ENCODE data around the gene ZC3H12A. TPM values are rescaled to one million over a fixed set of nuclear protein-coding genes. Genes with fewer than 3 reads are reported as not detected.
"Not testable (repeated sequence)": the region's sequence is repeated elsewhere in the genome, so short reads cannot be mapped to it uniquely, and the experiment has no call there.

The ZC3H12A gene
- total RNA-seq, 1 donor from 2014 or later, result 12.8 TPM

DNA sequence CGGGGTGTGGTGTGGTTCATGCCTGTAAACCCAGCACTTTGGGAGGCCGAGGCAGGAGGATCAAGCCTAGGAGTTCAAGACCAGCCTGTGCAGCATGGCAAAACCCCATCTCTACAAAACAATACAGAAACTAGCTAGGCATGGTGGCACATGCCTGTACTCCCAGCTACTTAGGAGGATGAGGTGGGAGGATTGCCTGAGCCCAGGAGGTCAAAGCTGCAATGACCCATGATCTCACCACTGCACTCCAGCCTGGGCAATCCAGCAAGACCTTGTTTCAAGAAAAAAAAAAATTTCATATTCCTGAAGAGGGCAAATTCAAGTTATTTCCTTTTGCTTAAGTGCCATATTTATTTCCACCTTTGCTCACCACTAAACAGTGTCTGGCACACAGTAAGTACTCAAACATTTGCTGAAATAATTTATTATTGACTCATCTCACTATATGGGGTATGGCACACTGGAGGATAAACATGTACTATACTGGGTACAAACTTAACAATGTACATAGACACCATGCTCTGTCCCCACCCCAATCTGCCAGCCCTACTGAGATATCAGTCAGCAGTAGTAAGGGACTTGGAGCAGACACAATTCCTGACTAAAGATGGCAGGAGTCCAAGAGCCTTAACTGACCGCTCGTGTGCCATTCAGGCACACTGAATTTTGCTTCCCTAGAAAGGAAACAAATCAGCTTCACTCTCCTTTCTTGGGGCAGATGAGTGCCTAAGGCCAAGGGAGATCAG lies 24.7 kb downstream of the ZC3H12A start:
- H3K36me3 ChIP-seq, result peaks cover 95% of the 10 kb centered on the region
- intact Hi-C loops (cut with DNase I), result no loop called here
- H3K4me3 ChIP-seq, result no peak overlapping the region
- peak; percentile 75 to 82 for ATAC-seq
- peaks cover 21% of the 10 kb centered on the region for H3K4me1 ChIP-seq
- TF ChIP-seq, protein P1, sequence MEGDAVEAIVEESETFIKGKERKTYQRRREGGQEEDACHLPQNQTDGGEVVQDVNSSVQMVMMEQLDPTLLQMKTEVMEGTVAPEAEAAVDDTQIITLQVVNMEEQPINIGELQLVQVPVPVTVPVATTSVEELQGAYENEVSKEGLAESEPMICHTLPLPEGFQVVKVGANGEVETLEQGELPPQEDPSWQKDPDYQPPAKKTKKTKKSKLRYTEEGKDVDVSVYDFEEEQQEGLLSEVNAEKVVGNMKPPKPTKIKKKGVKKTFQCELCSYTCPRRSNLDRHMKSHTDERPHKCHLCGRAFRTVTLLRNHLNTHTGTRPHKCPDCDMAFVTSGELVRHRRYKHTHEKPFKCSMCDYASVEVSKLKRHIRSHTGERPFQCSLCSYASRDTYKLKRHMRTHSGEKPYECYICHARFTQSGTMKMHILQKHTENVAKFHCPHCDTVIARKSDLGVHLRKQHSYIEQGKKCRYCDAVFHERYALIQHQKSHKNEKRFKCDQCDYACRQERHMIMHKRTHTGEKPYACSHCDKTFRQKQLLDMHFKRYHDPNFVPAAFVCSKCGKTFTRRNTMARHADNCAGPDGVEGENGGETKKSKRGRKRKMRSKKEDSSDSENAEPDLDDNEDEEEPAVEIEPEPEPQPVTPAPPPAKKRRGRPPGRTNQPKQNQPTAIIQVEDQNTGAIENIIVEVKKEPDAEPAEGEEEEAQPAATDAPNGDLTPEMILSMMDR (IDR thresholded peaks at IDR 0.05), result no peak
- H3K27ac ChIP-seq, result no peak overlapping the region
- no peaks in the 10 kb centered on the region for H3K27me3 ChIP-seq (ENCODE audit: low read depth)
- H3K9me3 ChIP-seq, result no peaks in the 10 kb centered on the region
- no peak for DNase-seq

- Histone ChIP-seq H3K27ac (no peak overlapping the region), H3K4me1 (peaks cover 21% of the 10 kb centered on the region), H3K27me3 (ENCODE audit: low read depth) (no peaks in the 10 kb centered on the region), H3K9me3 (no peaks in the 10 kb centered on the region), H3K36me3 (peaks cover 90% of the 10 kb centered on the region), H3K4me3 (no peak overlapping the region)
- intact Hi-C loops (cut with DNase I), result no loop called here
- DNase-seq (no peak), ATAC-seq (no peak)
- TF ChIP-seq, protein P1 (IDR thresholded peaks at IDR 0.05), result no peak
Observed at GRCh38 chr1:37501661-37502060, 27.3 kb downstream of the ZC3H12A start.

DNA sequence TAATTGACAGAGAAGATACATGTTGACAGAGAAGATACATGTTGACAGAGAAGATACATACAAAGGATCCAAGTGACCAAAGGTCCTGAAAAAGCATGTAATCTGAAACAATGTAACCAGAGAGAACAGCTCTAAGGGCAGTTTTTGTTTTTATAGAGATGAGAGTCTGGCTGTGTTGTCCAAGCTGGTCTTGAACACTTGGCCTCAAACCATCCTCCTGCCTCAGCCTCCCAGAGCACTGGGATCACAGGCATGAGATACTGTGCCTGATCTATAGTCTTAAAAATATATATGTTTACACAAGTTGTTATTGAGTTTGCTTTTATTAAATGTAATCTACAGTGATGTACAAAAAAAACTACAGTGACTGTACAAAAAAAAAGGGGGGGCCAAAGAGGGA lies 27.7 kb downstream of the ZC3H12A start:
- Histone ChIP-seq H3K27me3 (ENCODE audit: low read depth) (no peaks in the 10 kb centered on the region), H3K4me3 (no peak overlapping the region), H3K36me3 (peaks cover 92% of the 10 kb centered on the region), H3K4me1 (peaks cover 21% of the 10 kb centered on the region), H3K9me3 (no peaks in the 10 kb centered on the region), H3K27ac (no peak overlapping the region)
- intact Hi-C loops (cut with DNase I), result no loop called here
- TF ChIP-seq, protein P1 (IDR thresholded peaks at IDR 0.05), result no peak
- no peak for ATAC-seq
- no peak for DNase-seq

GRCh38 chr1:37502791-37503190 lies 28.4 kb downstream of the ZC3H12A start:
- H3K27ac ChIP-seq; H3K4me3 ChIP-seq; H3K9me3 ChIP-seq; intact Hi-C loops (cut with DNase I); ATAC-seq; H3K27me3 ChIP-seq (ENCODE audit: low read depth); DNase-seq: not testable (repeated sequence)
- H3K36me3 ChIP-seq, result peaks cover 92% of the 10 kb centered on the region
- peaks cover 21% of the 10 kb centered on the region for H3K4me1 ChIP-seq

GRCh38 chr1:37506740-37507139 lies 32.4 kb downstream of the ZC3H12A start:
- Histone ChIP-seq H3K27ac (no peak overlapping the region), H3K27me3 (ENCODE audit: low read depth) (no peaks in the 10 kb centered on the region), H3K36me3 (peaks cover 90% of the 10 kb centered on the region), H3K4me3 (no peak overlapping the region), H3K4me1 (no peaks in the 10 kb centered on the region), H3K9me3 (no peaks in the 10 kb centered on the region)
- TF ChIP-seq, protein P1 (IDR thresholded peaks at IDR 0.05), result no peak
- peak; percentile 59 to 75 for ATAC-seq
- intact Hi-C loops (cut with DNase I), result no loop called here
- no peak for DNase-seq

DNA sequence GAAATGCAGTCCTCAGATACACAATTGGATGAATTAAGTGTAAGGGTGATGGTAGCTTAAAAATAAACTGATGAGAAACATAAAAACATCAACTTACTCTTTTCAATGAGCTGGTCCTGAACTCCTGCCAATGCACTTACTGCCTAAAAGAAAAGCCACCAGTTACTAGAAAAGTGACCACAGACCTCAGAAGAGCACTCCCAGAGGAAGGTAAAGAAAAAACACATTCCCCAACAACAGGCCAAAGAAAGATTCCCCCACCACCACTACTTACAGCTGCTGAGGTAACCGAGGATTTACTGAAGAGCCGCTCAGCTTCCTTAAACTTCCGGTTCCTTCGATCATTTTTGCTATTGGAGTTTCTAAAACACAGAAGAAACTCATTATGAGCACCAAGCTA lies 34.8 kb downstream of the ZC3H12A start:
- DNase-seq (no peak), ATAC-seq (no peak)
- Histone ChIP-seq H3K36me3 (peaks cover 83% of the 10 kb centered on the region), H3K4me1 (peaks cover 14% of the 10 kb centered on the region), H3K9me3 (no peaks in the 10 kb centered on the region), H3K27ac (no peak overlapping the region), H3K4me3 (no peak overlapping the region), H3K27me3 (ENCODE audit: low read depth) (no peaks in the 10 kb centered on the region)
- TF ChIP-seq, protein P1 (IDR thresholded peaks at IDR 0.05), result no peak
- intact Hi-C loops (cut with DNase I), result no loop called here

All from lower lobe of right lung (tissue), 2 donors.